Measurements from ENCODE around the gene CAPNS2. TPM values are rescaled to one million over a fixed set of nuclear protein-coding genes. Genes with fewer than 3 reads are reported as not detected.

CAPNS2 gene
- total RNA-seq, 1 experiment from 2014 or later, result not detected

DNA sequence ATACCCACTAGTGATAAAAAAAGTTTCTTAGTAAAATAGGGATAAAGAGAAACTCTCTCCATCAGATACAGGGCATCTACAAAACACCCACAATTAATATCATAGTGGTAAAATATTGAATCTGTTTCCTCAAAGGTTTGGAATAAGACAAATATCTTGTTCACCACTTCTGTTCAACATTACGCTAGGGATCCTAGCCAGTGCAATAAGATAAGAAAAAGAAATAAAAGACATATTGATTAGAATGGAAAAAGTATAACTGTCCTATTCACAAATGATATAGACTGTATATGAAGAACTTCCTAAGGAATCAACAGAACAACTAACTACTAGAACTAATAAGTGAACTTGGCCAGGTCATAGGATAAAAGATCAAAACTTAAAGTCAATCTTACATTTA is 44.7 kb upstream of the CAPNS2 start:
- DNase-seq (ENCODE audit: low read depth, low spot score) (no peak), ATAC-seq (no peak)
- Histone ChIP-seq H3K79me2 (ENCODE audit: insufficient read depth, low read length) (no peaks in the 10 kb centered on the region), H3K27me3 (ENCODE audit: insufficient read depth, low read length) (no peaks in the 10 kb centered on the region), H3K9me2 (ENCODE audit: insufficient read depth) (no peaks in the 10 kb centered on the region), H3K36me3 (ENCODE audit: control insufficient read depth in 1 of 2, insufficient read depth in 2 of 2, low read length in 2 of 2) (no peaks in the 10 kb centered on the region), H3K4me1 (ENCODE audit: control insufficient read depth in 1 of 2, insufficient read depth in 2 of 2, low read length in 2 of 2) (no peaks in the 10 kb centered on the region), H4K20me1 (ENCODE audit: insufficient read depth) (no peaks in the 10 kb centered on the region), H3K9ac (ENCODE audit: low read length) (no peak overlapping the region), H3K27ac (ENCODE audit: low read depth, low read length) (no peak overlapping the region), H3K4me2 (ENCODE audit: low read length) (no peak overlapping the region), H2AFZ (ENCODE audit: low read depth, low read length, poor library complexity, severe bottlenecking) (no peak overlapping the region), H3K9me3 (ENCODE audit: control insufficient read depth in 1 of 2, insufficient read depth in 1 of 2, low read depth in 1 of 2, low read length in 2 of 2) (no peaks in the 10 kb centered on the region; a peak in 1 of 4 replicates), H3K4me3 (replicated peaks in 1 of 2; ENCODE audit: low read depth in 1 of 2, low read length in 2 of 2) (no peak overlapping the region)
- intact Hi-C loops (cut with micrococcal nuclease), result no loop called here
- ChIA-PET RAD21 (ENCODE audit: low non-redundant PET in 1 of 2, low total read pairs in 2 of 2, uncharacterized antibody in 2 of 2, unreplicated experiment in 2 of 2) (no interaction called here), POLR2A (no interaction called here), CTCF (no interaction called here)
- TF ChIP-seq, protein P1, sequence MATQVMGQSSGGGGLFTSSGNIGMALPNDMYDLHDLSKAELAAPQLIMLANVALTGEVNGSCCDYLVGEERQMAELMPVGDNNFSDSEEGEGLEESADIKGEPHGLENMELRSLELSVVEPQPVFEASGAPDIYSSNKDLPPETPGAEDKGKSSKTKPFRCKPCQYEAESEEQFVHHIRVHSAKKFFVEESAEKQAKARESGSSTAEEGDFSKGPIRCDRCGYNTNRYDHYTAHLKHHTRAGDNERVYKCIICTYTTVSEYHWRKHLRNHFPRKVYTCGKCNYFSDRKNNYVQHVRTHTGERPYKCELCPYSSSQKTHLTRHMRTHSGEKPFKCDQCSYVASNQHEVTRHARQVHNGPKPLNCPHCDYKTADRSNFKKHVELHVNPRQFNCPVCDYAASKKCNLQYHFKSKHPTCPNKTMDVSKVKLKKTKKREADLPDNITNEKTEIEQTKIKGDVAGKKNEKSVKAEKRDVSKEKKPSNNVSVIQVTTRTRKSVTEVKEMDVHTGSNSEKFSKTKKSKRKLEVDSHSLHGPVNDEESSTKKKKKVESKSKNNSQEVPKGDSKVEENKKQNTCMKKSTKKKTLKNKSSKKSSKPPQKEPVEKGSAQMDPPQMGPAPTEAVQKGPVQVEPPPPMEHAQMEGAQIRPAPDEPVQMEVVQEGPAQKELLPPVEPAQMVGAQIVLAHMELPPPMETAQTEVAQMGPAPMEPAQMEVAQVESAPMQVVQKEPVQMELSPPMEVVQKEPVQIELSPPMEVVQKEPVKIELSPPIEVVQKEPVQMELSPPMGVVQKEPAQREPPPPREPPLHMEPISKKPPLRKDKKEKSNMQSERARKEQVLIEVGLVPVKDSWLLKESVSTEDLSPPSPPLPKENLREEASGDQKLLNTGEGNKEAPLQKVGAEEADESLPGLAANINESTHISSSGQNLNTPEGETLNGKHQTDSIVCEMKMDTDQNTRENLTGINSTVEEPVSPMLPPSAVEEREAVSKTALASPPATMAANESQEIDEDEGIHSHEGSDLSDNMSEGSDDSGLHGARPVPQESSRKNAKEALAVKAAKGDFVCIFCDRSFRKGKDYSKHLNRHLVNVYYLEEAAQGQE (IDR thresholded peaks at IDR 0.05; ENCODE audit: low read depth), result no peak
- TF ChIP-seq RAD21 (IDR thresholded peaks at IDR 0.05; ENCODE audit: low read depth) (no peak), FOSL1 (IDR thresholded peaks at IDR 0.05; ENCODE audit: low read depth) (no peak), POLR2AphosphoS5 (IDR thresholded peaks at IDR 0.05; ENCODE audit: low read depth, low read length) (no peak), SRF (IDR thresholded peaks at IDR 0.05; ENCODE audit: low read depth) (no peak), EZH2phosphoT487 (IDR thresholded peaks at IDR 0.05; ENCODE audit: borderline replicate concordance) (no peak), POLR2A (IDR thresholded peaks at IDR 0.05; ENCODE audit: borderline replicate concordance, extremely low read depth, insufficient read depth, insufficient read length) (no peak), YY1 (IDR thresholded peaks at IDR 0.05; ENCODE audit: extremely low read depth, insufficient replicate concordance, low read depth, low read length) (no peak), ZFX (IDR thresholded peaks at IDR 0.05) (no peak), EGR1 (IDR thresholded peaks at IDR 0.05; ENCODE audit: low read depth) (no peak)
- TF ChIP-seq, protein P2, sequence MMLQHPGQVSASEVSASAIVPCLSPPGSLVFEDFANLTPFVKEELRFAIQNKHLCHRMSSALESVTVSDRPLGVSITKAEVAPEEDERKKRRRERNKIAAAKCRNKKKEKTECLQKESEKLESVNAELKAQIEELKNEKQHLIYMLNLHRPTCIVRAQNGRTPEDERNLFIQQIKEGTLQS (IDR thresholded peaks at IDR 0.05), result no peak
- BruUV-seq (replicated peaks), result no TSS peak

Measured in HCT116 (cell line).